PC-9 (cell line): ENCODE data around the gene PIWIL4.

Experiments used
- CTCF ChIP-seq: fragments of 200-600 bp; sonication (generic); conservative IDR thresholded peaks from 2 replicates; pipeline ENCODE4 v1.6.1; 2017; ENCODE audit warnings: mixed run types, antibody characterized with exemption, mild to moderate bottlenecking, moderate library complexity
- EZH2 ChIP-seq: fragments of 200-600 bp; sonication (generic); IDR thresholded peaks from 2 replicates; pipeline ENCODE4 v1.8.0; 2017; ENCODE audit warnings: antibody characterized with exemption, low read depth

- TF ChIP-seq EZH2 = no peak
- TF ChIP-seq CTCF = no peak
Measured at GRCh38 chr11:94537031-94537600, 30.1 kb upstream of the PIWIL4 start.
